ENCODE measurements around the gene PIP5KL1.

The PIP5KL1 gene

DNA sequence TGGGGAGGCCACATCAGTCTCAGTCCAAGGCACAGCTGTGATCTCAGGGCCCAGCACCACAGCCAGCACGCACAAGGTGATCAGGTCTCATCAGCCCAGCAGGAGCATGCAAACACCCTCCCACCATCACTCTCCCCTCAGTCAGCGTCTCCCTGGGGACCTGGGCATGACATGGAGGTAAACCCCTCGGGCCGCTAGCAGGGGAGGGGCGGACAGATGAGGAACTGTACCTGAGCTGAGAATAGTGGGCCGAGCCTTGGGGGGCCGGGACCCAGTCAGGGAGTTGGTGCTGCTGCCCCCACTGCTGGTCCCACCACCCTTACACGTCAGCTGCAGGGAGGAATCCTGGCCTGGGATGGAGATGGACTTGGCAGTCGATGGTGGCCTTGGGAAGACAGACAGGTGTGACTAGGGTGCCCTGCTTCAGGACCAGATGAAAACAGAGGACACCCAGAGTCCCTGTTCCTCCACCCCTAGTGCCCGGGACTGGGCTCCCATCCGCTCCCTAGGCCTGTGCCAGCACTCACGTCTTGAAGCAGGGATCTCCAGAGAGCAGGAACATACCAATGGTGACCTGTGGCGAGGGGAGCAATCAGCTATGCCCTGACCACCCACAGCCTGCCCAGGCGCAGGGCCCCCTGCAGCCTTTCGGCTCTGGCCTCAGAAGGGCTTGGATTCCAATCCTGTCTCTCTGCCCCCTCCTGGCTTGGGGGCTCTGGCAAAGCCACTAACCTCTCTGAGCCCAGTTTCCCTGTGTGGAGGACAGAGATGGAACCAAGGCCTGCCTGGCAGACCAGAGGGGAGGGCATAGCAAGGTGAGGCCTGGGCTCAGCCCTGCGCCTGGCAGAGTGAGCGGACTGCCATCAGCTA, 17.5 kb upstream of the PIP5KL1 start:
- no peak for DNase-seq

DNA sequence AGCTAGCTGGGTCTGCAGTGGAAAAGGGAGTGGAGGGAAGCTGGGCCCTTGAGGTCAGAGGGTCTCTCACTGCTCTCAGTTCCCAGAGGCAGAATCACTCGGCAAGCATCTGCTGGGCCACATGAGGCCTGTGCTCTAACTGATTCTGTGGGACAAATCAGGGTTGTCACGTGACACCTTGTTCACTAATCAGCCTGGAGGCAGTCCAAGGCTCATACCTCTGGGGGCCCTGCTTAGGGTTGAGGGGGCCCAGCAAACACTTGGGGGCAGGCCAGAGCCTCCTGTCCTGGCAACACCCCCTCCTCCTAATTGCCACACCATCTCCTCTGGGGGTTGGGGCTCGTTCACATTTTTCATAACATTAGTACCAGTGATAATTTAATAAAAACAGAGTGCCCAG, 16.2 kb upstream of the PIP5KL1 start:
- DNase-seq: no peak

DNA sequence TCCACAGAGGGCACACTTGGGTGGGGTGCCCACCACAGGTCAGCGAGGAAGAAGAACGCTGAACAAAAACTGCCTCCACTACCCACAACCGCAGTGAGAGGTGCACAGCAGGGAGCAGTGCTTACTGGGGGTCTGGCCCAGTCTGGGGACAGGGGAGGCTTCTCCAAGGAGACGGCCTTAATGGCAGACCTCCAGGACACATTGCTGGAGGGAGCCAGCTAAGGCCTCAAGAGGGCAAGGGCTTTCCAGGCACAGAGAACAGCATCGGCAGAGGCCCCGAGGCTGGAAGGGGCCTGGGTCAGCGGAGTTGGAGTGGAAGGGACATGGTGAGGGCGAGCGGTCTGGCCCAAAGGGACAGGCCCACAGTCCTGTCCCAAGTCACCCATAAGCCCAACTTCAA, 15.4 kb upstream of the PIP5KL1 start:
- DNase-seq: no peak

DNA sequence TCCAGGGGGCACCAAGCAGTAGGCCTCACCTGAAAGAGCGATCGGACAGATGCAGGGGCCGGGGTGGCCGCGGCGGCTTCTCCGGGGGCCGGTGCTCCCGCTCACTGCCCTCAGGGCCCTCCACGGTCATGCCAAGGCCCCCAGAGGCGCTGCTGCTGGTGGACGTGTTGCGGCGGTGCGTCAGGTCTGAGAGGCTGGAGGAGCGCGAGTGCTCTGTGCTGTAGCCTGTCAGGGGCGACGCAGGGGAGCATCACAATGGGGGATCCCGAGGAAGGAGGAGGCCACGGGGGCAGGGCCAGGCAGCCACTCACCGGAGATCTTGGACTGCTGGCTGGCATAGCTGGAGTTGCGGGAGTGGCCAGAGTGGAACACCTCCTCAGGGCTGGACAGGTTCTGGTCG, 14.8 kb upstream of the PIP5KL1 start:
- DNase-seq: no peak

DNA sequence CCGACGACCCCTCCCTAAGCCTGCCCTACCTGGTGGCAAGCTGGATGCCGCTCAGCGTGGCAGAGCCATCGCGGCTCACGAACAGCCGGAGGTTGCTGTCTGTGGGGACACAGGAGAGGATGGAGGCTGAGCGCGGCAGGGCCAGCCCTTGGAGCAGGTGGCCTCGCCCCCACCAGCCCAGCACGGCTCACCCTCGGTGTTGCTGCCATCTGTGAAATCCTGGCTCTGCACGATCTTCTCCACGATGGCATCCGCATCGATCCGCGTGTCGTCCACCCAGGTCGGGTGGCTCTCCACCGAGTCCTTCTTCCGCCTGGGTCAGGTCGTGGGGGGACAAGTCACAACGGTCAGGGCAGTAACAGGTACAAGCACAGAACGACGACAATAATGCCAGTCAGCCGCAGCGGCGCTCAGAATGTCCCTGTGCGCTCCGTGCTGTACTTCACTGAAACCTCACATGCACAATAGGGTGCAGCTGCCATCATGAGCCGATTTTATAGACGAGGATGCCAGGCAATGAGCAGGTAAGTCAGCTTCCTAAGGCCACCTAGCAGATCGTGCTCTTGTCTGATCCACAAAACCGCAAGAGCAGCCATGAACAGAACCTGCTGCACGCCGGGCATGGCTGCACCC, 14.1 kb upstream of the PIP5KL1 start:
- no peak for DNase-seq

DNA sequence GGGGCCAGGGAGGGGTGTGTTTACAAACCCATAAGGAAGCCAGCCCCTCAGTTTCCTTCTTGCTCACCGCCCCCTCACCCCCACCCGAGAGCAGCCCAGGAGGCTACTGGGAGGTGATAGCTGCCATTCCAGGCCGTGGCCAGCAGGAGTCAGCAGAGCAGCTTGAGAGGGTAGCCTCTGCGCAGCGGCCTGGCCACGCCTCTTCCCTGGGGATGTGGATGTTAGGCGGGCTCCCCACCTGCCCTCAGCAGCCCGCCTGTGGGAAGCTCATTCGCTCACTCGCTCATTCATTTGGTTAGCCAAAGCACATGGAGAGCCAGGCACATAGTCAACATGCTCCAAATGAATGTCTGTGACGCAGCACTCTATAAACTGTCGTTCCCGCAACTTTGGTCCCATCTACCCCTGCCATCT, 13.2 kb upstream of the PIP5KL1 start:
- DNase-seq: peak; percentile 70

DNA sequence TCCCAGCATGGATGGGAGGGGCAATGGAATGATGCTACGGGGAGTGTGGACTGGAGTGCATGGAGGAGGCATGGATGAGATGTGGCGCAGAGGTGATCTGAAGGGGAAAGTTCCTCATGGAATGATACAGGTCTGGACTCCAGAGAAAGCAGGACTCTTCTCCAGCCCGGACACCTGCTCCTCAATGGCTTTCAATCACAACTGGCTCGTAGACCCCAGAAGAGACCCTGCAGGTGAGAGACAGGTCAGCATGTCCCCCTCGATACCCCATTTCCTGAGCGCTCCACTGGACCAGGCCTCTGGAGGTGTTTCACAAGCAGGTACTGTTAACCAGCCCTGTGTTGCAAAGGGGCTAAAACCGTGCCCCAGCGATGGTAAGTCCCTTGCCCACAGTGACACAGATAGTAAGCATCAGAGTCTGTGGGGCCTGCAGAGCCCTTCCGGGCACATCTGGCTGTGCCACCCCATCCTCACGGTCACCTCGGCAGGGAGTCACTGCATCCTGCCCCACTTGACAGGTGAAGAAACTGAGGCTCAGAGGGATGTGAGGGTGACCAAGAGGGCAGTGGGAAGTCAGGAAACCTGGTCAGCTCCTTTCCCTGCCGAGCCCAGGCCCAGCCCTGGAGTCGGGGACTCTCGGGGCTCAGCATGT, 12.6 kb upstream of the PIP5KL1 start:
- no peak for DNase-seq

DNA sequence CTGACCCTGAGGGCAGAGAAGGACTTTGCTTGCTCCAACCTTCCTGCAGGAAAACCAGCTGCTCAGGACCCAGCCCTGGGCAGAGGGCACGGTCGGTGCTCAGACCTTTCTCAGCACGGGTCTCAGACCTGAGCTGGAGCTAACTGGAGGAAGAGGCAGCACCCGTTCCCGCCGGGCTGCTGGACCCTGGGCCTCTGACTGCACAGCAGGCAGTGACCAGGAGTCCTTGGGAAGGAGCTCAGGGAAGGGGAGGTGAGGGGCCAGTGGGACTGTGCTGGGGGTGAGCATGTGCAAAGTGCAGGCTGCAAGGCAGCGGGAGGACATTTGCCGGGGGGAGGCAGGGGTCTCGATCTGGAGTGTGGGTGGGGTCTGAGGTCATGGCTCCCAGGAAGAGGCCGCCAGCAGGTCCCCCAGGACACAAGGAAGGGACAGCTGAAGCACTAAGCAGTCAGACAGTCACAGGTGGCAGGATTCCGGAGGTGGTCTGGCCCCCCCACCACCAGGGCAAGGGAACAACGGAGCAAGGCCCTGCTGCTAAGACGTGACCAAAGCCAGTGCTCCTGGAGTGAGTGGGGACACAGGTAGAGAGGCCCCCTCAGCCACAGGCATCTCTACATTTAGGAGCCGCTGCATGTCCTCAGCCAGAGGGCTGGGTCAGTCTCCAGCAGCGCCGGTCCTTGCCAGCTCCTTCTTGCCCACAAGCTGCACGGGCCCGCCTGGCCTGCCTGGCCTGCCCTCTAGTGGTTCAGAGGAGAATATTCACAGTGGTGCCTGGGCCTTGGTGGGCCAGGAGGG, 11.8 kb upstream of the PIP5KL1 start:
- DNase-seq: peak; percentile 42

DNA sequence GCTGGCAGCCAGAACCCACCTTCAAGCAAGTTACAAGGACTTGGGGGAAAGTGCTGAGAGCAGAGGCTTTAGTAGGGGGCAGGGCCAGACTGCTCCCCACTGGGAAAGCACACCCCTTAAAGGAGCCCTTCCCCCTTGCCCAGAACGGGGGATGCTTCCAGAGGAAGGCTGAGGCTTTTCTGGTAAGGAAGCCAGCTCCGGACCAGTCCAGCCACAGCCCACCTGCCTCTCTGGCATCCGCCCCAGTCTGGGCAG, 11.3 kb upstream of the PIP5KL1 start:
- DNase-seq: no peak

DNA sequence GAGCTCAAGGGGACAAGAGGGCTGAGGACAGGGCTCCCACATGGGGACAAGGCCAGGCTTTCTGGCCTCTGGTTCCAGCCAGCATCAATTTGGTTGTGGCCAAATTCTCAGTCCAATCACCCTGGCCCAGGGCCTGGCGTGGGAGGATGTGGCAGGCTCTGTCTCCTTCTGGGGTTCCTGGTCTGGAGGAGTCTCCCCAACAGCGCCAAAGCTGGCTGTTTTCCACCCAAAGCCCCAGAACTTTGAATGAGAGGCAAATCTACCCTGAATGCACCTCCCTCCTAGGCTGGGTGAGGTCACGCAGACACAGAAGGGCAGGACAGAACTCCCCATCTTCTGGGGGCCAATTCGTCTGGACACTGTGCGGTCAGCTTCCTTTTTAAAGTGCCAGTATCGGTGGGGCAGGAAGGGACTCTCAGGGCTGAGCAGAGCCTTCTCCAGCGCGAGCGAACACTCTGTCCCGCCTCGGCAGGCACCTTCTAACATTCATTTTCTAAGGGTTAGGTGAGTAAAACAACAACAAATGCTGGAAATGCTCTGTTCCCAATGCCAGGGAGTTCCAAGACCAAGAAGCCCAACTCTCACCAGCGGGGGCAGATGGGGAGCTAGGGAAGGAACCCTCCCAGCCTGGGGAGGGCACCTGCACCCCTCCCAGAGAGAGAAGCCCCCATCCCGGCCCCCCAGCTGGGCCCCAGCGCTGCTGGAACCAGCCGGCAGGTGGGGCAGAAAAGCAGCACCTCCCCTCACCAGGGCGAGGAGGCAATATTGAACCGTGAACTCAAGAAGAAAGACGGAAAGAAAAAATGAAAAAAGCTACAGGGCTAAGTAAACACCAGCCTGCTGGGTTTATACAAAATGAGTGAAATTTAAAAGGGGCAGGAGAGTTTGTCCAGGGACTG, 10.7 kb upstream of the PIP5KL1 start:
- no peak for DNase-seq

DNA sequence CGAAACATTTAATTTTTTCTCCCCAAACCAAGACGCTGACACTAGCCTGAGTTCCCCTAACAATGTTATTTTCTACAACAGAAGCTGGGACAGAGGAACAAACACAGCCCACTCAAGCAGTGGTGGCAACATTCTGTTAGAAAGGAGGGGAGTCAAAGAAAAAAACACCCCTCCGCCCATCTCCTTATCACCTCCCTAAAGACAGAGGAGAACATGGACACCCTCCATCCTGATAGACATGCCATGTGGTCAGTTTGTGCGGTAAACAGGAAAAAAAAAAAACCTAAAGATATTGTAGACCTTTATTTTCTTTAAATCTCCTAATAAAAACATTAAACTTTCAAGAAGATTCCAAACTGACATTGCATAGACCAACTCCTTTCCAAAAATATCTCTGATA, 10.0 kb upstream of the PIP5KL1 start:
- DNase-seq: no peak

DNA sequence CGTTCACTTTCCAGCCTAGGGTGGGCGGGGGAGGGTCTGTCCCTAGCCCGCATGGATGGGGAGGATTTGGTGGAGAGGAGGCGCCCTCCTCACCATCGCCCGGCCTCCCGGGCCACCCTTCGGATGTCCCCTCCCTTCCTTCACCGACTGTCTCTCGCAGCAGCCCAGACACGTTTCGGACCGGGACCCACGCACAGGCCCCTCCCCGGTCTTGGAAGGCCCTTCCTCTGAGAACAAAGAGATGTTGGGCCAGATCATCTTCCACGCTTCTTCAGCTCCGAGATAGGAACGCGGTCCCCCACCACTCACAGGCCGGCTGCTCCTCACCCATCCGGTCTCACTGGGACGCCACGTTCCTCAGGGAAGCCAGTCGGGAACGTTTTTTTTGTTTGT, 7.7 kb upstream of the PIP5KL1 start:
- no peak for DNase-seq

DNA sequence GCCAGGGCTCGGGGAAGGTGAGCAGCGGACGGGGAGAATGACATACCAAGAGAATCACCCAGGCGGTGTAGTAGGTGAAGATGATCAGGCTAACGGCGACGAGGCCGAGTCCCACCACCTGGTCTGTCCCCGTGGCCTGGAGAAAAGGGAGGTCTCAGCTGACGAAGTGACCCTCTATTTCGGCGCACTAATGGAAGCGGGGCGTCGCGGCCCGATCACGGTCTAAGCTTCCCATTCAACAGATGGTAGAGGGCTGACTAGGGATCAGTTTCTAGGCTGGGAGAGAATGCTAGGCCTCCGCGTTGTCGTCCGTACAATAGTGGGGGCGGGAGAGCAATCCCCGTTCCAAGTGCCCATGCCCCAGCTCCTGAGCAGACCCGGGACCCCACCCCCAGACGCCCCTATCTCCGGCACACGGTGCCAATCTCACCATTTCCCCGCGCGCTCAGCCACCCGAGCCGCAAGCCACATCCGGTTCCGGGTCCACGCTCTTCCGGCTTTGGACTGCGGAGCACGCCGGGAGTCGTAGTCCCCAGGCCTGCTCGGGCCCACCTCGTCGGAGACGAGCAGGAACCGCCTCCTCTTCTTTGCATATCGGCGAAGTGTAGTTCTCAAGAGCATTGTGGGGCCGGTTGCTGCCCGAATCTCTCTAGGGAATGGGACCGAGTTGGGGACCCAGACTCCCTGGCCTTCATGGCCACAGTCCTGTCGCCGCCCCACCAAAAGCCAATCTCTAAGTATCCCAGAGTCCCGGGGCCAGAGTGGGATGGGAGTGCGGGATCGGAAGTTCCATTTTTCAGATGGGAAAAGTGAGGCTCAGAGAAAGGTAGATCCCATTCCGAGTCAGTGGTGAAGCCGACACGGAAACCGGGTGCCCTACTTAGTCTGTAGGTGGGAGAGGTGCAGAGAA, 7.1 kb upstream of the PIP5KL1 start, which contains the start of gene DPM2:
Gene DPM2 (minus strand): TSS at position 467 of the 910 bp plus-strand sequence. CDS start 34 bp downstream, at position 433.
- DNase-seq: peak; percentile 85

DNA sequence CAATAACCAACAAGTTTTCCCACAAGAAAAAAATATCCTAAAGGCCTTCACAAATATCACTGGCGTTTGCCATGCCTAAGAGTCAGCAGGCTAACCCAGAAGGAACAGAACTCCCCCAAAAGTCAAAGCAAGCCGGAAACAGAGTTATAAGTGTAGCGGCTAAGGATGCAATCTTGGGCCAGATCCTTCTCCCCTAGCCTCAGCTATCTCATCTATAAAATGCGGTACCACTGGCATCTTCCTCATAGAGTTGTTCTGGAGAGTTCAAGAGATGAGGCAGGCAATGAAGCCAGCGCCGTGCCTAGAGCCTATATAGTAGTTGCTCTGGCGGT, 6.4 kb upstream of the PIP5KL1 start:
- DNase-seq: peak; percentile 31

DNA sequence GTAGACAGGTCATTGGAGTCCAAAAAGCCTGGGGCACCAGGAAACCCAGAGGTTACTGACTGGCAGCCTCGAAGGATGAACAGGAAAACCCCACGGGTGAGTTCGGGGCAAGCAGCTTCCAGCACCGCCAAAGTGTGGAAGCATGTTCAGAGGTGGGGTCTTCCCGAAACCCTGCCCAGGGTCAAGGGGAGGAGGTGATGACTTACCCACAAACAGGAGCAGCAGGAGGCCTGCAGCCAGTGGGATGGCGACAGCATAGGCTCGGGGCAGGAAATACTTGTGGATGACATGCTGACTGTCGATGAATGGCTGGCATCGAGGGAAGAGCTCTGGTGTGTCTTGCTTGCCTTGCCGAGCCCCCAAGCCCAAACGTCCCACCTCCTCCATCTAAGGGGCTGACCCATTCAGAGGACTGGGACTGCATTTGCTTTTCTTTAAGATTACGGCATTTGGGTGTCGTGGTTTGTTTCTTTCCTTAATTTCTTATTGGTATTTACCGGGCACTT, 5.8 kb upstream of the PIP5KL1 start:
- DNase-seq: no peak

DNA sequence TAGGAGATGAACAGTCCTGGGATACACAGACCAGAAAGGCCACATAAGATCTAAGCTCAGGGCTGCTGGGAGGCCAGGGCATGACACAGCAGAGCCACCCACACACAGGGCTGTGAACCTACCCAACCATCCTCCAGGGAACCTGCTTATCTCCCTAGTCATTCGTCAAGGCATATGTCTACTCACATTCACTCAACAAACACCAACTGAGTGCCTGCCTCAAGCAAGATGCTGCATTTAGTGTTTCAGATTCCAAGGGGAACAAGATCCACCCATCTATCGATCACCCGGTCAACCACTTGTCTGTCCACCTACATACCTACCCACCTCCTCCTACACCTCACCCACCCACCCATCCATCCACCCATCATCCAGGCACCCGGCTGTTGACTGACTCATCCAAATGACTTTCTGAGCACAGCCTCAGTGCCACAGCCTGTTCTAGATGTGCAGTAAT, 5.2 kb upstream of the PIP5KL1 start:
- DNase-seq: no peak

DNA sequence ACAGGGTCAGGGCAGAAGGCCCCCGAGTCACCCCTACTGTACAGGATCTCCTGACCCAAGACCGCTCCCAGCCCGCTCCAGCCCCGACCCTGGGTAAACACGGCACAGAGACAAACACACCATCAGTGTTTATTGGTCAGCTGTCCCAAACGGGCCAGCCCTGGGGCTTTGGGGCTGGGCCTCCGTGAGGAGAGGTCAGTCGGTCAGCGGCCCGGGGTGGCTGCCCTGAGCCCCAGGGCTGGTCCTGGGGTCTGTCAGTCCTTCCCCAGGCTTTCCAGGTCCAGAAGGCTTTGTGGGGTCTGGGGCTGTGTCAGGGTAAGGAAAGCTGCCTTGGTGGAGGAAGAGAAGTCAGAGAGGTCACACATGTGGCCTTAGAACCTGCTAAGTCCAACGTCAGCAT, 4.4 kb upstream of the PIP5KL1 start:
- DNase-seq: no peak

DNA sequence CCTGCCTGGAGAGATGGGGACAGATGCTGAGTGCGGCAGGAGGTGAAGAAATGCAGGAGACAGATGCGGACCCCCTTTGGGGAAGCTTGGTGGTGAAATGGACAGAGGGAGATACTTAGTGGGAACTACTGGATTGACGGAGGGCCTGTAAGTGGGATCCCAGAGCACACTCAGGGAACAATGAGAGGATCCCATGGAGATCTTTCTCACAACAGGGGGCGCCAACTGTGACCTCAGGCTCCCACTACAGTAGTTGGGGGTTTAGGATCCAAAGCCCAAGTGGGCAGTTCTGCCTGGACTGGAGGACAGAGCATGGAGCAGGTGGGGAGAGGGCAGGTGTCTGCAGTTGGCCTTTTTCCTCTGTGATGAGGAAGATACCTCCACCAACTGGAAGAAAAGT, 3.7 kb upstream of the PIP5KL1 start:
- DNase-seq: no peak

DNA sequence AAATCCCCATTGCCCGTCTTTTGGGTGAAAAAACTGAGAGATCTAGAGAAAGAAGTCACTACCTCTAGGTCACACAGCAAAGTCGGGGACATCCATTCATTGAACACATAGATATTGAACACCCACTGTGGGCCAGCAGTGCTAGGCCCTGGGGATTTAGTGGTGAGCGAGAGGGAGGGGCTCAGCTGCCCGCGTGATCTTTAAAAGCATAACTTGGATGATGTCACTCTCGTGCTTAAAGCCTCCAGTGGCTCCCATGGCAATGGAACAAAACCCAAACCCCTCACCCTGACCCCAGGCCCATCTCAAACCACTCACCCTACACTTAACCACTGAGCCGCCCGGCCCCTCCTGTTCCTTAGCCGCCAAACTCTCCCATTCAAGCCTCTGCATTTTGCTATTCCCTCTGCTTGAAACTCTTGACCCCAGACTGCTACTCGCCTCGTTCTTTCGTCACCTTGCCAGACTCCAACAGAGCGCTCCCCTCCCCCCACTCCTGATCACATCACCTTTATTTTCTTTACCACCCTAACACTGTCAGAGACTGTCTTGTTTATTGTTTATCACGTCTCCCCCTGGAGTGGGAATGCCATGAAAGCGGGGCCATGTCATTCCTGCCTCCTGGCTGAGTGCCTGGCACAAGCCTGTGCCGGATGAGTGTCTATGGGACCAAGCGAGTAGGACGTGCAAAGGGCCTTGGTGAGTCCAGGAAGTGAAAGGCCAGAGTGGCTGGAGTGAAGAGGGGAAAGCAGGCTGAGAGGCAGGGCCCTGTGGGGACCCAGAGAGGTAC, 710 bp upstream of the PIP5KL1 start:
- DNase-seq: no peak

DNA sequence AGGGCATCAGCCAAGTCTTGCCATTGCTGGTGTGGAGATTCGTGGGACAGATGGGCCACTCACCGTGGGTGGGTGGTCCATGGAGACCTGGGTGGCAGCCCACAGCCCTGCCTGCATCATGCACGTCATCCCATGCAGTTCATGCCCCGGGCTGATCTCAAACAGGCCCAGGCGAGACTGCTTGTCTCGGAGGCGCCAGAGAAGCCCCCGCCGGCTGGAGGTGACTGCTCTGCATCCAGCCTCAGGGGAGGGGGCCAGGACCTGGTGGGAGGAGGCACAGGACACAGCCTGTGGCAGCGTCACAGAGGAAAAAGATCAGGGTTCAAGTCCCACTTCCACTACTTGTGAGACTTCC, 975 bp downstream of the PIP5KL1 start:
- no peak for DNase-seq

All from central memory CD4-positive, alpha-beta T cell (primary cell).